Brain microvascular endothelial cell (primary cell): Measurements from ENCODE around the gene KMT2E.

Experiments used
- DNase-seq: peaks from one replicate; pipeline ENCODE4 v3.0.0-alpha.2; 2020
- H3K27ac ChIP-seq: fragments of 250-450 bp; sonication (Bioruptor Pico); 2 replicates; pipeline ENCODE4 v1.5.1; 2020; ENCODE audit warnings: mild to moderate bottlenecking, moderate library complexity
- H3K27me3 ChIP-seq: fragments of 250-450 bp; sonication (Bioruptor Pico); replicated peaks from 2 replicates; pipeline ENCODE4 v1.5.1; 2020; ENCODE audit warnings: mild to moderate bottlenecking
- H3K36me3 ChIP-seq: fragments of 250-450 bp; sonication (Bioruptor Pico); replicated peaks from 2 replicates; pipeline ENCODE4 v1.5.1; 2020; ENCODE audit warnings: mild to moderate bottlenecking
- H3K4me3 ChIP-seq: 2 replicates; pipeline ENCODE4 v1.5.1; 2011; ENCODE audit warnings: low read depth, mild to moderate bottlenecking, control low read depth, low read length, moderate library complexity
- CTCF ChIP-seq: IDR thresholded peaks from 2 replicates; pipeline ENCODE4 v1.5.1; 2011; ENCODE audit warnings: low read depth, mild to moderate bottlenecking, moderate library complexity, low read length, control low read depth, inconsistent platforms; ENCODE audit errors: missing control alignments
- in situ Hi-C: cut with HindIII; loops from 2 replicates; pipeline ENCODE4 v1.10.0; 2017; ENCODE audit warnings: low sequenced_read_pairs, low pct_ligation_motif_present

The KMT2E gene

DNA sequence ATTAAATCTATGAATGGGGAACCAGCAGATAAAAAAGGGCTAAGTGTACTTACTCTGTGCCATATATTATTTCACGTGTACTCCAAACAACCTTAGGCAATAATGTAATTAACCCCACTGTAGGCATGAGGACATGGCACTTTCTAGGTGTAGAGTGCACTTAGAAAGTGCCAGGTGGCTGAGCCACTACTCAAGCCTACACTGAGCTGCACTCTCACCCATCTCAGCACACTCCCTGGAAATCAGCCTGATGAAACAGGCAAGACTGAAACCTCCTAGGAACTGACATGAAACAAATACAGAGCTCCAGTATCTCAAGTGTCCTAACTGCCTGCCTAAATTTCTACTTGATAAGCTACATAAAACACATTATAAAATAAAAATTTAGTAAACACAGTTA is 147.4 kb downstream of the KMT2E start:
- no peak for TF ChIP-seq CTCF
- Histone ChIP-seq H3K27me3 (no peaks in the 10 kb centered on the region), H3K36me3 (peaks cover 14% of the 10 kb centered on the region), H3K27ac (no peak overlapping the region), H3K4me3 (no peak overlapping the region)
- DNase-seq, result no peak
- in situ Hi-C loops, result no loop called here
